ENCODE measurements around the gene CCNT2.
A peak's percentile ranks its signal among the peaks of the same experiment; 100 is the strongest.
"Not testable (repeated sequence)": the region's sequence is repeated elsewhere in the genome, so short reads cannot be mapped to it uniquely, and the experiment has no call there.

Gene CCNT2

DNA sequence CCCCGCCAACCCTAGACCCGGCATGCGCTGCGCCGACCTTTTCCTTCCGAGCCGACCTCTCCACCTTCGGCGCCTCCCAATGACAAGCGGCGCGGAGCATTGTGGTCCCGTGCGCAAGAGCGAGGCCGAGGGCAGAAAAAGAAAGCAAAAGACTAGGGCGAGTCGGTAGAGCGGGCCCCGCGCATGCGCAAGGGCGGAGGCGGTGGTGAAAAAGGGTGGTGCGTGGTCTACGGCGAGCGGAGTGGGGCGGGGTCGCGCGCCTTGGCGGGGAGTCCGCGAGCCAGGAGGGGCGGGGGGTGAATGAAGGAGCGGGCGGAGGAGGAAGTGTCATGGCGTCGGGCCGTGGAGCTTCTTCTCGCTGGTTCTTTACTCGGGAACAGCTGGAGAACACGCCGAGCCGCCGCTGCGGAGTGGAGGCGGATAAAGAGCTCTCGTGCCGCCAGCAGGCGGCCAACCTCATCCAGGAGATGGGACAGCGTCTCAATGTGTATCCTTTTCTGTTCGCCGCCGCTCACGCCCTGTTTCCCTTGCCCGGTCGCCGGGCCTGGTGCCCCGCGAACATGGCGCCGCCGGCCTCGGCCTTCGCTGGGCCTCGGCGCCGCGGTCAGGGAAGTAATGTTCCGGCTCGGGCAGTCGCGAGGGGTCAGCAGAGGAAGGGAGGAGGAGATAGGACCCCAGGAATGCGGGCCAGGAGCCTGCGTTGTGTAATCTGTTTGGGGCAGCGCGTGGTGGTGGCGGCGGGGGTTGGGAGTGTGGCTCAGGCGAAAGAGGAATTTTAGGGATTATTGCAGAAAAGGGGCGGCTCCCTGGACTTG, at the start of gene CCNT2:
CCNT2 (plus strand) TSS at position 297 of the 815 bp plus-strand sequence; CDS start at position 330, 33 bp downstream.
- DNase-seq (ENCODE audit: insufficient read length, low spot score) (peak; percentile 95), FAIRE-seq (peak; percentile 96)

DNA sequence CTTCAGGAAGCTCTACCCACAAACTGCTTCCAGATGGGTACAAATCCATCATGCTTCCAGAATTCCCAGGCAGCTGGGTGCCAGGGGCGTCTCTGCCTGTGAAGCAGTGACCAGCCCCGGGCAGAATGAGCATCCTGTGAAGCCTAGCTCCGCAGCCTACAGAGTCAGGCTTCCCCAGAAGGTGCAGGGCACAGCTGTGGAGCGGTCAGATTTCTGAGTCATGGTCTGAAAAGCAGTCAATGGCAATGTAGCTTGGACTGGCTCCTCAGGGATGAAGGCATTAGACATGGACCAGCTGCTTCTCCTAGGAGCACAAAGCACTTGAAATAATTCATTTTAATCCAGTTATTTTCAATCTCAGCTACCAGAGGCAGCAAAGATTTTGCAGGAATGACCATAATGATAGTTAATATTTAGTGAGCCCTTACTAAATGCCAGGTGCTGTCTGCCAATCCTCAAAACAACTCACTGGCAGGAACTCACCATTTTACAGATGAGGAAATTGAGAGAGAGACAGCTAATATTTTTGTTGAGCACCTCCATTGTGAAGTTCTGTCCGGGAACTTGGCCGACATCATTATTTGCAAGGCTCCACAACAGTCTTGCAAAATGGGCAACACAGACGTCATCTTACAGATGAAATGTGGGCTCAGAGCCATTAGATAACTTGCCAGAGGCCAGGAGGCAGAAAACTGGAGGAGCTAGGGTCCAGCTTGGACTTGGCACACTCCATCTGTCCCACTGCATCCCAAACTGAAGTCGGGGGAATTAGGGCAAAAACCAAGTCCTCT, 48.5 kb upstream of the CCNT2 start:
- no peak for FAIRE-seq

DNA sequence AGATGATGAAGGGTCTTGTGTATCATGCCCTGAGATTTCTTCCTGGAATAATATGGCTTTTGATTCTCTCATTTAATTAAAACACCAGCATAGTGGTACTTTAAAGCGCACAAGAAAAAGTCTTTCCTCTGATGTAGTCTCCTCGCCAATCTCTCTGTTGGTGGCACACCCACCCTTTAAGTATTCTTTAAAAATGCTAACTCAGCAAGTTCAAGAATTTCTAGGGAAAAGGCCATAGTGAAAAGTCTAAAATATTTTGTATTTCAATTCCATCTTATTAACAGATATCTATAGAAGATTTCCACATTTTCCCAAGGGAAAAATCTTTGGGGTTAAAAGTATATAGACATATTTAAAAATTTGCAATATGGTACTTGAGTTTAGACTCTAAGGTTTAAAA, 45.5 kb upstream of the CCNT2 start:
- FAIRE-seq (no peak), DNase-seq (ENCODE audit: insufficient read length, low spot score) (no peak)

More for the DNA sequence above, 48.5 kb upstream of the CCNT2 start:
- DNase-seq (ENCODE audit: insufficient read length, low spot score) = no peak

DNA sequence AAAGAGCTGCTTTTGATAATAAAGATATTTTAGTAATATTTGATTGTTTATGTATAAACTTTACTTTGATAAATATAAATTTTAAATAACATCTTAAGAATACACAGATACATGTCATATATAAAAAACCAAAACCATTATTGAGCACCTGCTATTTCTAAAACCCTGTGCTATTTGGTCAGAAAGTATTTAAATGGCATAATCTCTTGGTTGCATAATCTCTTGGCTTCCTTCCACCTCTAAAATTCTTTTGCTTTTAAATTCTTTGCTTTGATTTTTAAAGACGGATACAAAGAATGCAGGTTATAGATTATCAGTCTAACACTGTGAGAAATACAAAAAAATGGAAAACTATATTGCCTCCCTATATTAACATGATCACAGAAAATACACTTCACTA, 43.3 kb upstream of the CCNT2 start:
- FAIRE-seq = no peak
- DNase-seq (ENCODE audit: insufficient read length, low spot score) = no peak

DNA sequence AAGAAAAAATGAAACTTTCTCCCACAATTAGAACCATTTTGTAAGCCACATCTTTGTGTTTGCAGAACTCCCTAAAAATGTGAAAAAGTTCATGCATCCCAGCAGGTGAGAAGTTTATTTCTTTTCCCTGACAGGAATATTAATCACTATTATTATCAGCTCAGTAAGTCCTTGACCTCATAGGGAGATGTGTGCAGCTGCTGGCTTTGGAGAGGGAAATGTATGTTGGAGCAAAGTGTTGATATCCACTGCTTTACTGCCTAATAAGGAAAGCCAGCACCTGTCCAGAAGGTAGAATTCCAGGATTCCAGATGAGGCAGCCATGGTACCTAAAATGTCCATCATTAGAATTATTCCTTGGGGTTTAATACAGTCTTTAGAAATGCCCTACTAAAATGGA, 35.8 kb upstream of the CCNT2 start:
- no peak for FAIRE-seq
- DNase-seq (ENCODE audit: insufficient read length, low spot score) = no peak

DNA sequence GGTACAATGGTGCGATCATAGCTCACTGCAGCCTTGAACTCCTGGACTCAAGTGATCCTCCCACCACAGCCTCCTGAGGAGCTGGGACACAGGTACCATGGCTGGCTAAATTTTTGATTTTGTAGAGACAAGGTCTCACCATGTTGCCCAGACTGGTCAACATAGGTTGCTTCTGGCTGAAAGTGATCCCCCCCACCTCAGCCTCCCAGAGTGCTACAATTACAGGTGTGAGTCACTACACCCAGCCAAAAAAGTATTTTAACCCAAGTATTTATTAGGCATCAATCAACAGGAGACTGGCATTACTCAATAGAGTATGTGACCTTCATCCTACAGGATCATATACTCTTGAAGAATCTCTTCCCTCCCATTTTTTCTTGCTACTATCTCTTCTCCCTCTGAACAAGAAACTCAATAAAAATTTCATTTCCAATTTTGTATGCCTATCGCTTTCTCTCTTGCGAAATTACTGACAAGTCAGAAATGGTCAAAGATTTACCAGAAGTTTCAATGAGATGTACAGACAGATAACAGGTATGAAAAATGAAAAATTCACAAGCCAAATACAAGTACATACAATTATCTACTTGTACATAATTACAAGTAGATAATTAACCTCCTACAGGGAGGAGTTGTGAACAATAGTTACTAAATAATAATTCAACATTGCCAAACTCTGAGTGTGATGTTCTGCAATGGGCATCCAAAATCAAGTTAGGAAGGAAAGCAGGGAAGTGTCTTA, 34.9 kb upstream of the CCNT2 start:
- no peak for DNase-seq (ENCODE audit: insufficient read length, low spot score)
- FAIRE-seq = no peak

DNA sequence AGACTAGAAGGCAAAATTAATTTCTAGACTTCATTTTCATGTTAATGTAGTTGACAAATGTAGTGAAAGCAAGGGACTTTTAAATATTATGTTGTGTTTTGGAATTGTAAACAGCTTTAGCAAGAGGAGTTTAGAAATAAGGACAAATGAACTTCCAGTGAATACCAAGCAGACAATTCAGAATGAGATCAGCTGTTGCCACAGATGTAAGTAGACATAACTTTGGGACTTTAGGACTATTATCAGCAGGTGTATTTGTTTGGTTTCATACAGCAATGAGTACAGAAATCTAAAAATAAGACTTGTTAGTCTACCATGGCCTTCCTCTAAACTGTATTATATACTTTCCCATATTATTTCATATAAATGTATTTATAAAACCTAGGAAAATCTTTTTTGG, 34.2 kb upstream of the CCNT2 start:
- FAIRE-seq (no peak), DNase-seq (ENCODE audit: insufficient read length, low spot score) (no peak)

DNA sequence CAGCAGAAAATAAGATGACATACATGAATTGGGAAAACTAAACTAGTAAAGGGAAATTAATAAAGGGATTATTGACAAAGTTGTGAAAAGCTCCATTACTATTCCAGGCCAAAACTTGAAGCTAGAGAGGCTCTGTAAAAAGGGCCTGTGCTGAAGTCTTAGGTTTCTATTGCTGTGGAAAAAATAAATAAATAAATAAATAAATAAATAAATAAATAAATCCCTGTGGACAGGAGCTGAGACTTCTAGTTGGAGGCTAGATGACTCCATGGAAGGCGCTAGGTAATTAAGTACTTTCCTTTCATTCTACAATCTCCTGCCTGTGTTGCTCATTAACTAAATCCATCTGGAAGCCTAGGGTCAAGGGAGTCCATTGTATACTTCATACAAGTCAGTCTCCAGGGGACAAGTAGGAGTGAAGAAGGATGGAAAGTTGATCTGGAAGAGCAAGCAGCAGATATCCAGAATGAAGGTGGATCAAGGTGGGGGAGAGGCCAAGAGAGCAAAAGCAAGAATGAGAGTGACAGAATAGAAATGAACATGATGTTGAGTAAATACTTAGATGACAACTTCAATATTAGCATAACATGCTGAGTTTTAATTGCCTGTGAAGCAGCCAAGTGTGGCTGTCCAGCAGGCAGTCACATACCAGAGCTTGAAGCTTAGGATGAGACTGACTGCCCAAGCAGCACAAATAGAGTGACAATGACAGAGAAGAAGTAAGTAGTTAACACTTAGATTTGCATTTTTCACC, 26.2 kb upstream of the CCNT2 start:
- no peak for FAIRE-seq
- no peak for DNase-seq (ENCODE audit: insufficient read length, low spot score)

DNA sequence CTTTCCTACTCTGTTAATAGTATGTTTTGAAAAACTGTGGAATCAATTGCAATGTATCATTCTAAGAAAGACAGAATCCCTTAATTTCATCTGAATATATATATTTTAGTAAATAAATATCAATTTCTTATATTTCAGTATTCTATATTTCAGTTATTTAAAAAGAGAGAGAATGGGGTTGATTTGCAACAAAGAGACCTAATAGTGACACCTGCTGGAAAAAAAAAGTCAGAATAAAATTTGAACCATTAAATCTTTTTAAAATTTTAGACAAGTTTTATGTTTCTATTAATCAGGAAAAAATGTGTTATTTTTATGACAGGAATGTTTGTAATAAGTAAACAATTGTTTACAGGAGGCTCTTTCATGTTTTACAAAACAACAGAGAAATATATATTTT, 20.7 kb upstream of the CCNT2 start:
- no peak for FAIRE-seq

DNA sequence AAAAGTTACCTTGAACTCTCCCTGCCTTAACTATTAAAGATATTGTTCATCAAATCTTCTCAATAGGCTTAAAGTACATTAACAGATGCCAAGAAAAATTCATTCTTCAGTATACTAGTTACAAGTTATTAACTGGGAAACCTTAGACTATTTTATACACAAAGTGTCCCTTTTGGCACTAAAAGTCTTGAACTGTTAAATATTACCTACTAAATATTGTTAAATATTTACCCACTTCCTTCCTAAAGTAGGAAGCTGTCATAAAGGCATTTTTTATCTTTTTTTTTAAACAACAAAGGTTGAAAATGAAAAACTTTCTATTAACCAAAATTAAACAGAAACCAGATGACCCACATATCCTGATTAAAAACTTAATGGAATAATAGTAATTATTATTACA, 19.4 kb upstream of the CCNT2 start:
- DNase-seq (ENCODE audit: insufficient read length, low spot score) (no peak), FAIRE-seq (no peak)

More for the DNA sequence above, 20.7 kb upstream of the CCNT2 start:
- DNase-seq (ENCODE audit: insufficient read length, low spot score) = no peak

DNA sequence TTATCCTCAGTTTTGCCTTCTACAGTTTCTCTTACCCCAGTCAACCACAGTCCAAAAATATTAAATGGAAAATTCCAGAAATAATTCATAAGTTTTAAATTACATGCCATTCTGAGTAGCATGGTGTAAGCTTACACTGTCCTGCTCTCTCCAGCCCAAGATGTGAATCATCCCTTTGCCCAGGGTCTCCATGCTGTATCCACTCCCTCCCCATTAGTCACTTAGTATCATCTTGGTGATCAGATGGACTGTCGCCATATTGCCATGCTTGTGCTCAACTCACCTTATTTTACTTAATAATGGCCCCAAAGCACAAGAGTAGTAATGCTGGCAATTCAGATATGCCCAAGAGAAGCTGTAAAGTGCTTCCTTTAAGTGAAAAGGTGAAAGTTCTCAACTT, 18.5 kb upstream of the CCNT2 start:
- FAIRE-seq (no peak), DNase-seq (ENCODE audit: insufficient read length, low spot score) (no peak)

DNA sequence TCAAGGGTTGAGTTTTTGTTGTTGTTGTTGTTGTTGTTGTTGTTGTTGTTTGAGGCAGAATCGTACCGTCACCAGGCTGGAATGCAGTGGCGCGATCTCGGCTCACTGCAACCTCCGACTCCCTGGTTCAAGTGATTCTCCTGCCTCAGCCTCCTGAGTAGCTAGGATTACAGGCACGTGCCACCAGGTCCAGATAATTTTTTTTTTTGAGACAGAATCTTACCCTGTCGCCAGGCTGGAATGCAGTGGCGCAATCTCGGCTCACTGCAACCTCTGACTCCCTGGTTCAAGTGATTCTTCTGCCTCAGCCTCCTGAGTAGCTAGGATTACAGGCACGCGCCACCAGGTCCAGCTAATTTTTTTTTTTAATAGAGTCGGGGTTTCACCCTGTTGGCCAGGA, 14.9 kb upstream of the CCNT2 start:
- DNase-seq (ENCODE audit: insufficient read length, low spot score); FAIRE-seq: not testable (repeated sequence)

DNA sequence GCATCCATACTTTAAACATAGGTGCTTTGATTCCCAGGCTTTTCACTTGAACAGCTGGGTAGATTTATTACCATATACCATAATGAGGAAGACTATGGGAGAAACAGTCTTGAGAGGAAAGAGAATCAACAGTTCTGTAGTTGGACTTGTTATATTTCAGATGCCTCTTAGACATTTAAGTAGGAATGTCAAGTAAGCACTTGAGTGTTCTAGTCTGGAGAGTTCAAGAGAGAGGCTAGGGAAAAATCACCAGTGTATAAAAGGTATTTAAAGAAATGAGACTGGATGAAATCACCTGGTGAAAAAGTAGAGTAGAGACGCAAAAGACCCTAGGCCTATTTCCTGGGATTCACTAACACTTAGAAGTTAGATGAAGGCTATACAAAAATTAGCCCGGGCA, 13.5 kb upstream of the CCNT2 start:
- FAIRE-seq (no peak), DNase-seq (ENCODE audit: insufficient read length, low spot score) (no peak)

DNA sequence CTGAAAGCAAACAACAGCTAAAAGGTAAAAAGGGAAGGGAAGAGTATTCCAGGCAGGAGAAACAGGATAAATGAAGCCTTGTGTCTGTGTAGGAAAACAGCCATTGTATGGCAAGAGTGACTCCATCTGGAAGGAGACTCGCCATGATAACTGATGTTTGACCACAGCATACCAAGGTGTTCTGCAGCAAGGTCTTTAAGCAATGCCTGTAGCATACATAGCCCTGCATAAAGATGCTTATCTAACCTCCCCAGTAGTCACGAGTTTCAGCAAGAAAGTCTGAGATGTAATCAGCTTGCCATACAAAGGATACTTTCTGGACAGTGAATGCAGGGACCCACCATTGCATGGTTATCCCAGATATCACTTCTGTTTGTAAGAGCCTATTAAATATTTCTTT, 11.9 kb upstream of the CCNT2 start:
- no peak for DNase-seq (ENCODE audit: insufficient read length, low spot score)
- no peak for FAIRE-seq

DNA sequence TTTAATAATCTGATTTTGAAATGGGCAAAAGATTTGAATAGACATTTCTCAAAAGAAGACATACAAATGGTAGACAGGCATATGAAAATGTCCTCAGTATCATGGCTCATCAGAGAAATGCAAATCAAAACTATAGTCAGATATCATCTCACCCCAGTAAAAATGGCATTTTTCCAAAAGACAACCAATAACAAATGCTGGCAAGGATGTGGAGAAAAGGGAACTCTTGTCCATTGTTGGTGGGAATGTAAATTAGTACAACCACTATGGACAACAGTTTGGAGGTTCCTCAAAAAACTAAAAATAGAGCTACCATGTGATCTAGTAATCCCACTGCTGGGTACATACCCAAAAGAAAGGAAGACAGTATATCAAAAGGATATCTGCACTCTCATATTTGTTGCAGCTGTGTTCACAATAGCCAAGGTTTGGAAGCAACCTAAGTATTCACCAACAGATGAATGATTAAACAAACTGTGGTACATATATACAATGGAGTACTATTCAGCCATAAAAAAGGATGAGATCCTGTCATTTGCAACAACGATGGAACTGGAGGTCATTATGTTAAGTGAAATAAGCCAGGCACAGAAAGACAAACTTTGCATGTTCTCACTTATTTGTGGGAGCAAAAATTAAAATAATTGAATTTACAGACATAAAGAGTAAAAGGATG, 11.0 kb upstream of the CCNT2 start:
- DNase-seq (ENCODE audit: insufficient read length, low spot score); FAIRE-seq: not testable (repeated sequence)

DNA sequence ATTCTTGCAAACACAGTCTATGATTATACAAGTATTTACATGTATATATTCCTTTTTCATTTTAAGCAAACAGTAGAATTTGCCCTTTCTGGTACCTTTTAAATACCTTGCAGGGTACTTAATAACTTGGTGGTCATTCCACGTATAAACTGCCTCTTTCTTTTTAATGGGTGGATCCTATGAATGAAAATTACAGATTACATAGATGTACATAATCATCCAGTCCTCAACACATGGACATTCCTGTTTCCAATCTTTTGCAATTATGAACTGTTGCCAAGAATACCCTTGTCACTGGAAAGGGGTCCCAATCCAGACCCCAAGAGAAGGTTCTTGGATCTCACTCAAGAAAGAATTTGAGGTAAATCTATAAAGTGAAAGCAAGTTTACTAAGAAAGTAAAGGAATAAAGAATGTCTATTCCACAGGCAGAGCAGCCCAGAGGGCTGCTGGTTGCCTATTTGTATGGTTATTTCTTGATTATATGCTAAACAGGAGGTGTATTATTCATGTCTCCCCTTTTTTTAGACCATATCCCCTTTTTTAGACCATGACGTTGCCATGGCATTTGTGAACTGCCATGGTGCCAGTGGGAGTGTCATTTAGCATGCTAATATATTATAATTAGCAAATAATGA, 7.7 kb upstream of the CCNT2 start:
- peak; percentile 23 for FAIRE-seq
- no peak for DNase-seq (ENCODE audit: insufficient read length, low spot score)

DNA sequence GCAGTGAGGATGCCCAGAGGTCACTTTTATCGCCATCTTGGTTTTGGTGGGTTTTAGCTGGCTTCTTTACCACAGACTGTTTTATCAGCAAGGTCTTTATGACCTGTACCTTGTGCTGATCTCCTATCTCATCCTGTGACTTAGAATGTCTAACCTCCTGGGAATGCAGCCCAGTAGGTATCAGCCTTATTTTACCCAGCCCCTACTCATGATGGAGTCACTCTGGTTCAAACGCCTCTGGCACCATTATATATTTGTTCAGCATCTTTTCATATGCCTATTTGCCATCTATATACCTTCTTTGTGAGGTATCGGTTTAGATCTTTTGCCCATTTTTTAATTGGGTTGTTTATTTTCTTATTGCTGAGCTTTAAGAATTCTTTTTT, 7.2 kb upstream of the CCNT2 start:
- no peak for DNase-seq (ENCODE audit: insufficient read length, low spot score)

DNA sequence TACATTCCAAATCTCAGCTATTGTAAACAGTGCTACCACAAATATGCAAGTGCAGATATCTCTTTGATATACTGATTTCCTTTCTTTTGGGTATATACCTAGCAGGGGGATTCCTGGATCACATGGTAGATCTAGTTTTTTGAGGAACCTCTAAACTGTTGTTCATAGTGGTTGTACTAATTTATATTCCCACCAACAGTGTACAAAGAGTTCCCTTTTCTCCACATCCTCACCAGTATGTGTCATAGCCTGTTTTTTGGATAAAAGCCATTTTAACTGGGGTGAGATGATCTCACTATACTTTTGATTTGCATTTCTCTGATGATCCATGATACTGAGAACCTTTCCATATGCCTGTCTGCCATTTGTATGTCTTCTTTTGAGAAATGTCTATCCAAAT, 6.3 kb upstream of the CCNT2 start:
- FAIRE-seq (no peak), DNase-seq (ENCODE audit: insufficient read length, low spot score) (no peak)

More for the DNA sequence above, 7.2 kb upstream of the CCNT2 start:
- no peak for FAIRE-seq

DNA sequence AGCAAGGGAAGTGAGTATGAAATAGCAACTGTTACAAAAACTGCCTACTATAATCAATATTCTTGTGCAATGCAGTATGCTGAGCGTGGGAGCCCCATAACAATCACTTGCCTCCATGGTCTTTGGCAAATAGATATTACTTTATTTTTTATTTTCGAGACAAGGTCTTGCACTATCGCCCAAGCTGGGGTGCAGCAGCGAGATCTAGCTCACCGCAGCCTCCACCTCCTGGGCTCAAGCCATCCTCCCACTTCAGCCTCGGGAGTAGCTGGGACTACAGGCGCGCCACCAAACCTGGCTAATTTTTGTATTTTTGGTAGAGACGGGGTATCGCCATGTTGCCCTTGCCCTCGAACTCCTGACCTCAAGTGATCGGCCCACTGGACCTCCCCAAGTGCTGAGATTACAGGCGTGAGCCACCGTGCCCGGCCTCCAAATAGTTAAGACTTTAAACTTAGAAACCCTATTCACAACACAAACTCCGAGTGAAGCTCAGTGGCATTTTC, 1.2 kb upstream of the CCNT2 start:
- FAIRE-seq (no peak), DNase-seq (ENCODE audit: insufficient read length, low spot score) (no peak)
